ENCODE measurements around the gene ELP4. TPM values are rescaled to one million over a fixed set of nuclear protein-coding genes. Genes with fewer than 3 reads are reported as not detected.

Gene ELP4
- total RNA-seq, 1 experiment from 2014 or later: 19.4 TPM

GRCh38 chr11:31783252-31783651 is 273.7 kb downstream of the ELP4 start:
- BruUV-seq (replicated peaks): no TSS peak
- DNase-seq: no peak
- no peaks in the 10 kb centered on the region for H3K9me3 ChIP-seq (ENCODE audit: low read length)
- intact Hi-C loops (cut with micrococcal nuclease): no loop called here
- peaks cover 15% of the 10 kb centered on the region for H3K4me1 ChIP-seq (ENCODE audit: insufficient read depth, low read length)
- no peaks in the 10 kb centered on the region for H3K27me3 ChIP-seq (ENCODE audit: low read length)
- no peaks in the 10 kb centered on the region for H4K20me1 ChIP-seq (ENCODE audit: low read length)
- no peaks in the 10 kb centered on the region for H3K9me2 ChIP-seq (replicated peaks; ENCODE audit: low read length)
- H3K9ac ChIP-seq (ENCODE audit: low read length): no peak overlapping the region
- H3K36me3 ChIP-seq (ENCODE audit: low read depth, low read length): no peaks in the 10 kb centered on the region
- H3F3A ChIP-seq (ENCODE audit: low read length, unreplicated experiment): no peaks in the 10 kb centered on the region
- no peak overlapping the region for H3K4me2 ChIP-seq (ENCODE audit: low read length)
- ChIA-PET CTCF (no interaction called here), POLR2A (ENCODE audit: unreplicated experiment) (no interaction called here)
- H3K27ac ChIP-seq (ENCODE audit: low read length): no peak overlapping the region
- TF ChIP-seq EZH2 (IDR thresholded peaks at IDR 0.05; ENCODE audit: low read length, unreplicated experiment) (no peak), CTCF (conservative IDR thresholded peaks at IDR 0.05; ENCODE audit: low read depth, low read length) (no peak), EZH2phosphoT487 (IDR thresholded peaks at IDR 0.05; ENCODE audit: borderline replicate concordance, low read length) (no peak)
- ATAC-seq: no peak
- H3K79me2 ChIP-seq (ENCODE audit: low read length): no peaks in the 10 kb centered on the region
- no peak overlapping the region for H2AFZ ChIP-seq (ENCODE audit: low read length)
- H3K4me3 ChIP-seq (ENCODE audit: low read length): no peak overlapping the region

GRCh38 chr11:31784611-31785010 is 275.0 kb downstream of the ELP4 start:
- Histone ChIP-seq H2AFZ (ENCODE audit: low read length) (no peak overlapping the region), H3K36me3 (ENCODE audit: low read depth, low read length) (no peaks in the 10 kb centered on the region; the same call in 1 of the 2 replicates), H3K27ac (ENCODE audit: low read length) (no peak overlapping the region), H3K27me3 (ENCODE audit: low read length) (no peaks in the 10 kb centered on the region), H3K4me2 (ENCODE audit: low read length) (no peak overlapping the region), H3K4me1 (ENCODE audit: insufficient read depth, low read length) (peaks cover 3% of the 10 kb centered on the region), H3K9me3 (ENCODE audit: low read length) (no peaks in the 10 kb centered on the region), H4K20me1 (ENCODE audit: low read length) (no peaks in the 10 kb centered on the region), H3F3A (ENCODE audit: low read length, unreplicated experiment) (no peaks in the 10 kb centered on the region), H3K9me2 (replicated peaks; ENCODE audit: low read length) (no peaks in the 10 kb centered on the region), H3K9ac (ENCODE audit: low read length) (no peak overlapping the region), H3K4me3 (ENCODE audit: low read length) (no peak overlapping the region), H3K79me2 (ENCODE audit: low read length) (no peaks in the 10 kb centered on the region)
- TF ChIP-seq CTCF (conservative IDR thresholded peaks at IDR 0.05; ENCODE audit: low read depth, low read length) (no peak), EZH2phosphoT487 (IDR thresholded peaks at IDR 0.05; ENCODE audit: borderline replicate concordance, low read length) (no peak), EZH2 (IDR thresholded peaks at IDR 0.05; ENCODE audit: low read length, unreplicated experiment) (no peak)
- ChIA-PET CTCF (interaction anchor here (0.6 kb wide), 1 partner anchor 411 kb away, joined by 4 read pairs; no protein-coding TSS in a partner anchor), POLR2A (ENCODE audit: unreplicated experiment) (no interaction called here)
- intact Hi-C loops (cut with micrococcal nuclease): no loop called here
- DNase-seq (no peak), ATAC-seq (no peak)
- BruUV-seq (replicated peaks): no TSS peak

DNA sequence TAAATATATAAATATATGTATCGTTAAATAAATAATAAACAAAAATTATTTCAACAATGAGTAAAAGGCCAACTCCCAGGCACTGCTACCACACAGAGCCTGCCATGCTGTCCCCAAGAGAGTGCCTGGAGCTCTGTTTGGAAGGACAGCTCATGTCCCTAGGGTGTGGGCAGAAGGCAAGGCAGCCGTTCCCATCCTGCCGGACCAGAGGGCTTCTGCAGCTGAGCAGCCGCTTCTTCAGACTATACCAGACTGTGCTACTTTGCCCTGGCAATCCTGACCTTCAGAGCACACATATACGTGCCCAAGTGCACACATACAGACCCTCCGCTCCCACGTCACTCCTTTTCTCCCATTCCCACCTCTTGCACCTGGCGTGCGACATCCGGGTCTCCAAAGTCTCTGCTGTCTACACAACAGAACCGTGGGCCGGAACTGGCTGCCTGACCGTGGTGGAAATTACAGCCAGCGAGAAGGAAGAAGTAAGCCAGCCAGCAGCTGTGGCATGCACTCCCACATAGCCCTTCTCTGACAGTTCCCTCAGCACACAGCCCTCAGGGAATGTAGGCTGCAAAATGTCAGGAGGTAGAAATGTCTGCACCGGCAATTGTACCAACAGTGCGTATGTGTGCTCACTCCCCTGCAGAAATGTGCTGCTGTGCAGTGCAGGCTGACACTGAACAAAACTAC is 277.6 kb downstream of the ELP4 start:
- H2AFZ ChIP-seq (ENCODE audit: low read length): no peak overlapping the region
- BruUV-seq (replicated peaks): no TSS peak
- no peaks in the 10 kb centered on the region; the same call in 1 of the 2 replicates for H3K36me3 ChIP-seq (ENCODE audit: low read depth, low read length)
- intact Hi-C loops (cut with micrococcal nuclease): no loop called here
- no peaks in the 10 kb centered on the region for H4K20me1 ChIP-seq (ENCODE audit: low read length)
- ChIA-PET CTCF (no interaction called here), POLR2A (ENCODE audit: unreplicated experiment) (no interaction called here)
- H3K9ac ChIP-seq (ENCODE audit: low read length): no peak overlapping the region
- no peaks in the 10 kb centered on the region for H3K27me3 ChIP-seq (ENCODE audit: low read length)
- no peaks in the 10 kb centered on the region for H3K9me2 ChIP-seq (replicated peaks; ENCODE audit: low read length)
- no peak for ATAC-seq
- no peaks in the 10 kb centered on the region for H3F3A ChIP-seq (ENCODE audit: low read length, unreplicated experiment)
- no peaks in the 10 kb centered on the region for H3K79me2 ChIP-seq (ENCODE audit: low read length)
- TF ChIP-seq CTCF (conservative IDR thresholded peaks at IDR 0.05; ENCODE audit: low read depth, low read length): no peak
- TF ChIP-seq EZH2 (IDR thresholded peaks at IDR 0.05; ENCODE audit: low read length, unreplicated experiment): no peak
- no peak for TF ChIP-seq EZH2phosphoT487 (IDR thresholded peaks at IDR 0.05; ENCODE audit: borderline replicate concordance, low read length)
- H3K27ac ChIP-seq (ENCODE audit: low read length): no peak overlapping the region
- no peaks in the 10 kb centered on the region for H3K9me3 ChIP-seq (ENCODE audit: low read length)
- no peak overlapping the region for H3K4me2 ChIP-seq (ENCODE audit: low read length)
- no peak for DNase-seq
- H3K4me3 ChIP-seq (ENCODE audit: low read length): no peak overlapping the region
- H3K4me1 ChIP-seq (ENCODE audit: insufficient read depth, low read length): no peaks in the 10 kb centered on the region

All from PC-3 (cell line).